Spleen (tissue), 7 donors: ENCODE measurements around the gene LMF2.

ENCODE experiments used
- CTCF ChIP-seq, 11 experiments: fragments of 200-600 bp in 7 of 11; fragments of 450-650 bp in 4 of 11; sonication (generic) in 4 of 11; IDR thresholded peaks in 8 of 11; conservative IDR thresholded peaks in 3 of 11; 1 replicate in 7 of 11; 2 replicates in 4 of 11; pipeline versions ENCODE4 v1.4.0 to v1.8.0; 2016 to 2021; ENCODE audit warnings: antibody characterized with exemption in 11 of 11, inconsistent platforms in 4 of 11, mild to moderate bottlenecking in 1 of 11
- POLR2A ChIP-seq, 3 donors: fragments of 450-650 bp; IDR thresholded peaks; one replicate each; pipeline ENCODE4 v1.5.1; 2017; ENCODE audit warnings: antibody characterized with exemption in 3 of 3, mild to moderate bottlenecking in 1 of 3
- POLR2AphosphoS5 ChIP-seq, 3 donors: sonication (generic); formaldehyde crosslinking; IDR thresholded peaks; one replicate each; pipeline ENCODE4 v1.5.1; 2017; ENCODE audit warnings: antibody characterized with exemption in 3 of 3
- donor health status: DM: no; HTN: no; CAD: no; lungs with moderate emphysema.
- donor health status: DM: no; HTN: no; CAD: no.
- donor health status: DM: no; HTN: no; CAD: no.

GRCh38 chr22:50456466-50457234 lies 50.9 kb downstream of the LMF2 start:
- TF ChIP-seq CTCF (IDR thresholded peaks at IDR 0.05 in 8 of 11, conservative IDR thresholded peaks at IDR 0.05 in 3 of 11) (no peak), POLR2AphosphoS5 (IDR thresholded peaks at IDR 0.05) (peak in 1 of 3 donors; percentile 62), POLR2A (IDR thresholded peaks at IDR 0.05) (no peak)
